T-helper 2 cell treated with Interferon-gamma antibody and Interleukin-4, amounts not matched to agents 100 ng/mL and 5 ng/mL, for 36 hours (primary cell): ENCODE measurements around the gene SMIM29. TPM values are rescaled to one million over a fixed set of nuclear protein-coding genes. Genes with fewer than 3 reads are reported as not detected.

Experiments
- total RNA-seq: library from RNA; stranded (reverse); gene quantifications from 2 replicates; pipeline ENCODE4 v1.2.3, GENCODE V29; 2022

The SMIM29 gene
- total RNA-seq, 1 donor from 2014 or later, result 20.3 TPM

Other genes with a start within 250 kb of the SMIM29 start
- gene GRM4, start 102.9 kb downstream of the SMIM29 start, total RNA-seq, result not detected in 2 replicates
- gene HMGA1, start 12.1 kb downstream of the SMIM29 start, total RNA-seq, result 293 and 294 TPM in 2 replicates
- 17.8 and 18.7 TPM in 2 replicates for gene NUDT3, start 143.7 kb upstream of the SMIM29 start, total RNA-seq
- 1,508 and 1,512 TPM in 2 replicates for gene RPS10, start 177.1 kb upstream of the SMIM29 start, total RNA-seq
- gene PACSIN1, start 217.1 kb upstream of the SMIM29 start, total RNA-seq, result 0.11 and 0.18 TPM in 2 replicates